HCT116 (cell line): Measurements from ENCODE around the gene AMN. TPM values are rescaled to one million over a fixed set of nuclear protein-coding genes. Genes with fewer than 3 reads are reported as not detected.

ENCODE experiments used
- ATAC-seq: fragments of 200-7000 bp; cut with Tn5 transposase; 2 replicates; pipeline ENCODE4 v1.9.1; 2020; ENCODE audit warnings: mild to moderate bottlenecking, moderate library complexity
- BruUV-seq: library from RNA; stranded (reverse); fragments of 400-500 nt; replicated peaks from 2 replicates; lab custom pipeline; 2021; lab: Mats Ljungman, UMichigan
- CTCF ChIA-PET: fragments of 300-600 bp; sonication (Branson Sonifier 250); formaldehyde crosslinking; loops from one replicate; lab custom pipeline; 2021; ENCODE audit warnings: antibody characterized with exemption; lab: Charles Lee
- POLR2A ChIA-PET: fragments of 300-600, 350-600 bp; sonication (Branson Sonifier 250); formaldehyde crosslinking; loops from one replicate; lab custom pipeline; 2021; ENCODE audit warnings: antibody characterized with exemption; lab: Charles Lee
- RAD21 ChIA-PET, 2 experiments: fragments of 300-600 bp; sonication (Branson Sonifier 250); formaldehyde crosslinking; loops; one replicate each; lab custom pipeline; 2023; ENCODE audit warnings: low total read pairs in 2 of 2; ENCODE audit not compliant: uncharacterized antibody in 2 of 2, unreplicated experiment in 2 of 2, low non-redundant PET in 1 of 2; lab: Charles Lee
- DNase-seq: peaks from one replicate; pipeline ENCODE4 v3.0.0-alpha.2; 2010; ENCODE audit warnings: low read depth, low spot score
- H2AFZ ChIP-seq: fragments of 200-600 bp; shearing (Covaris generic), sonication (generic); 2 replicates; pipeline ENCODE4 v1.6.1; 2017; ENCODE audit warnings: low read depth, mixed run types, mixed read lengths, antibody characterized with exemption, low read length; ENCODE audit not compliant: poor library complexity, severe bottlenecking
- H3K27ac ChIP-seq: 2 replicates; pipeline ENCODE4 v1.5.1; 2012; ENCODE audit warnings: low read depth, low read length
- H3K27me3 ChIP-seq: fragments of 200-600 bp; sonication (generic); 2 replicates; pipeline ENCODE4 v1.6.1; 2016; ENCODE audit warnings: mixed run types, low read length, mixed read lengths; ENCODE audit not compliant: insufficient read depth
- H3K36me3 ChIP-seq, 2 experiments: fragments of 200-500 bp in 1 of 2; fragments of 200-600 bp in 1 of 2; sonication (Bioruptor generic) in 1 of 2; sonication (generic) in 1 of 2; 2 replicates each; pipeline versions ENCODE4 v1.5.1 to v1.6.1; 2014 to 2016; ENCODE audit warnings: low read length in 2 of 2, inconsistent platforms in 1 of 2, mixed read lengths in 1 of 2, mixed run types in 1 of 2; ENCODE audit not compliant: insufficient read depth in 2 of 2, control insufficient read depth in 1 of 2
- H3K4me1 ChIP-seq, 2 experiments: fragments of 200-600 bp in 1 of 2; sonication (generic) in 1 of 2; 2 replicates each; pipeline versions ENCODE4 v1.5.1 to v1.6.1; 2012 to 2017; ENCODE audit warnings: low read length in 2 of 2, inconsistent platforms in 1 of 2, mild to moderate bottlenecking in 1 of 2, mixed read lengths in 1 of 2, mixed run types in 1 of 2, moderate library complexity in 1 of 2; ENCODE audit not compliant: insufficient read depth in 2 of 2, control insufficient read depth in 1 of 2
- H3K4me2 ChIP-seq: fragments of 200-600 bp; sonication (generic); 2 replicates; pipeline ENCODE4 v1.6.1; 2017; ENCODE audit warnings: mixed run types, low read length, mixed read lengths
- H3K4me3 ChIP-seq, 2 experiments: fragments of 200-600 bp in 1 of 2; sonication (generic) in 1 of 2; replicated peaks in 1 of 2; 2 replicates each; pipeline ENCODE4 v1.5.1; 2011 to 2016; ENCODE audit warnings: low read length in 2 of 2, control low read depth in 1 of 2, low read depth in 1 of 2, mild to moderate bottlenecking in 1 of 2, mixed read lengths in 1 of 2, mixed run types in 1 of 2
- H3K79me2 ChIP-seq: fragments of 200-600 bp; sonication (generic); 2 replicates; pipeline ENCODE4 v1.6.1; 2017; ENCODE audit warnings: mild to moderate bottlenecking, mixed run types, low read length, moderate library complexity, mixed read lengths; ENCODE audit not compliant: insufficient read depth
- H3K9ac ChIP-seq: fragments of 200-600 bp; sonication (generic); 2 replicates; pipeline ENCODE4 v1.6.1; 2016; ENCODE audit warnings: low read length, mixed read lengths
- H3K9me2 ChIP-seq: fragments of 200-600 bp; sonication (generic), shearing (Covaris generic); 2 replicates; pipeline ENCODE4 v1.6.1; 2017; ENCODE audit warnings: mixed run types, mild to moderate bottlenecking, moderate library complexity; ENCODE audit not compliant: insufficient read depth
- H3K9me3 ChIP-seq, 2 experiments: fragments of 200-500 bp in 1 of 2; fragments of 200-600 bp in 1 of 2; sonication (Bioruptor generic) in 1 of 2; sonication (generic) in 1 of 2; 2 replicates each; pipeline ENCODE4 v1.6.1; 2014 to 2017; ENCODE audit warnings: low read length in 2 of 2, mixed read lengths in 2 of 2, inconsistent platforms in 1 of 2, low read depth in 1 of 2, mild to moderate bottlenecking in 1 of 2, mixed run types in 1 of 2, moderate library complexity in 1 of 2; ENCODE audit not compliant: control insufficient read depth in 1 of 2, insufficient read depth in 1 of 2
- H4K20me1 ChIP-seq: fragments of 200-600 bp; sonication (generic), shearing (Covaris generic); 2 replicates; pipeline ENCODE4 v1.6.1; 2017; ENCODE audit warnings: mixed run types, mild to moderate bottlenecking, moderate library complexity; ENCODE audit not compliant: insufficient read depth
- JUND ChIP-seq: IDR thresholded peaks from 2 replicates; pipeline ENCODE4 v1.6.1; 2012
- POLR2A ChIP-seq: IDR thresholded peaks from 2 replicates; pipeline ENCODE4 v1.7.0; 2011; ENCODE audit warnings: borderline replicate concordance; ENCODE audit not compliant: insufficient read depth, insufficient read length; ENCODE audit errors: extremely low read depth
- POLR2AphosphoS5 ChIP-seq: IDR thresholded peaks from 2 replicates; pipeline ENCODE4 v1.6.1; 2011; ENCODE audit warnings: mild to moderate bottlenecking, low read depth, low read length, moderate library complexity
- SIN3A ChIP-seq: IDR thresholded peaks from 2 replicates; pipeline ENCODE4 v1.6.1; 2012; ENCODE audit warnings: low read depth
- intact Hi-C: fragments of 100-400 bp; cut with micrococcal nuclease; formaldehyde crosslinking; loops from 2 replicates; pipeline ENCODE4 v1.10.0; 2022
- total RNA-seq: library from RNA; stranded (reverse); gene quantifications from one replicate; pipeline ENCODE4 v1.2.1, GENCODE V29; 2021; ENCODE audit not compliant: unreplicated experiment
- TF ChIP-seq, protein P1 (sequence below): IDR thresholded peaks from 2 replicates; pipeline ENCODE4 v1.6.1; 2012; ENCODE audit warnings: low read depth
- TF ChIP-seq, protein P2 (sequence below): IDR thresholded peaks from 2 replicates; pipeline ENCODE4 v1.6.1; 2011; ENCODE audit warnings: mild to moderate bottlenecking, low read length, moderate library complexity; ENCODE audit not compliant: insufficient replicate concordance; ENCODE audit errors: extremely low read depth

AMN gene
- total RNA-seq, 1 experiment from 2014 or later: 5.7 TPM

DNA sequence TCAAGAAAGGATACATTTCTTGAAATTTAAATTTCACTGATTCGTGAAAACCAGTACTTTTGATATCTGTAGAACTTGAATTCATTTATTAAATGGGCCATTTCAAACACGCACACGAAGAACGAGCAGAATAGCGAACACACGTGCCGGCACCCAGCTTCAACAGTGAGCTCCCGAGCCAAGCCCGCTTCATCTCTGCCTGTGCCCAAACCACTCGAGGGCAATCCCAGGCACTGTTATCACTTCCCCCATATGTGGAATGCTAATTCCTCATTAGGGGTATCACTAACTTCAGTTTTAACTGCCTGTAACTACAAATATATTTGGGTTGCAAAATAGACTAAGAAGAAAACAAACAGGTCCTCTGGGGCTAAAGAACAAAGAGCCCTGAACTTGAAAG lies 48.0 kb downstream of the AMN start:
- CTCF ChIA-PET: no interaction called here
- RAD21 ChIA-PET: no interaction called here
- Histone ChIP-seq H4K20me1 (no peaks in the 10 kb centered on the region), H3K9me2 (no peaks in the 10 kb centered on the region), H3K36me3 (peaks cover 31 to 39% of the 10 kb centered on the region in 2 experiments), H3K27me3 (no peaks in the 10 kb centered on the region), H3K4me3 (no peak overlapping the region), H3K4me1 (no peaks in the 10 kb centered on the region), H3K9ac (no peak overlapping the region), H3K79me2 (no peaks in the 10 kb centered on the region), H3K27ac (no peak overlapping the region), H3K4me2 (no peak overlapping the region), H3K9me3 (no peaks in the 10 kb centered on the region), H2AFZ (no peak overlapping the region)
- POLR2A ChIA-PET: no interaction called here
- TF ChIP-seq JUND (no peak), SIN3A (no peak)
- DNase-seq (no peak), ATAC-seq (no peak)
- intact Hi-C loops: no loop called here
- BruUV-seq: no TSS peak

DNA sequence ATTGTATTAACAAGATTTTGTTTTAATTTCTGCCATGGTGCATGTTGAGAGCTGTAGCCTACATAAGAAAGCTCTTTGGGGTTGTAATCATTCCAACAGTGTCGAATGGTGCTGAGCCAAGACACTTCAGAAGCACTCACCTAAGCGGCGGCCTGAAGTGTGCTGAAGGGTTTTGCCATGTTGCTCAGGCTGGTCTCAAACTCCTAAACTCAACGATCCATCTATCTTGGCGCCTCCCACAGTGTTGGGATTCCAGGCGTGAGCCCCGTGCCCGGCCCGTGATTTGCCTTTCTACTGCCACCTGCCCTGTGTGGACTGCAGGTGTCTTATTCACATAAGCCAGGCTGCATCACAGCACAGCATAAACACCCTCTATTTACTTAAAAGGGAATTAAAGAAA lies 48.9 kb downstream of the AMN start:
- ATAC-seq (no peak), DNase-seq (no peak)
- CTCF ChIA-PET: no interaction called here
- intact Hi-C loops: no loop called here
- Histone ChIP-seq H3K9ac (no peak overlapping the region), H3K9me3 (no peaks in the 10 kb centered on the region), H3K4me3 (no peak overlapping the region), H3K36me3 (peaks cover 31 to 39% of the 10 kb centered on the region in 2 experiments), H3K27ac (no peak overlapping the region), H3K27me3 (no peaks in the 10 kb centered on the region), H3K4me1 (no peaks in the 10 kb centered on the region), H4K20me1 (no peaks in the 10 kb centered on the region), H2AFZ (no peak overlapping the region), H3K9me2 (no peaks in the 10 kb centered on the region), H3K79me2 (no peaks in the 10 kb centered on the region), H3K4me2 (no peak overlapping the region)
- TF ChIP-seq, protein P1, sequence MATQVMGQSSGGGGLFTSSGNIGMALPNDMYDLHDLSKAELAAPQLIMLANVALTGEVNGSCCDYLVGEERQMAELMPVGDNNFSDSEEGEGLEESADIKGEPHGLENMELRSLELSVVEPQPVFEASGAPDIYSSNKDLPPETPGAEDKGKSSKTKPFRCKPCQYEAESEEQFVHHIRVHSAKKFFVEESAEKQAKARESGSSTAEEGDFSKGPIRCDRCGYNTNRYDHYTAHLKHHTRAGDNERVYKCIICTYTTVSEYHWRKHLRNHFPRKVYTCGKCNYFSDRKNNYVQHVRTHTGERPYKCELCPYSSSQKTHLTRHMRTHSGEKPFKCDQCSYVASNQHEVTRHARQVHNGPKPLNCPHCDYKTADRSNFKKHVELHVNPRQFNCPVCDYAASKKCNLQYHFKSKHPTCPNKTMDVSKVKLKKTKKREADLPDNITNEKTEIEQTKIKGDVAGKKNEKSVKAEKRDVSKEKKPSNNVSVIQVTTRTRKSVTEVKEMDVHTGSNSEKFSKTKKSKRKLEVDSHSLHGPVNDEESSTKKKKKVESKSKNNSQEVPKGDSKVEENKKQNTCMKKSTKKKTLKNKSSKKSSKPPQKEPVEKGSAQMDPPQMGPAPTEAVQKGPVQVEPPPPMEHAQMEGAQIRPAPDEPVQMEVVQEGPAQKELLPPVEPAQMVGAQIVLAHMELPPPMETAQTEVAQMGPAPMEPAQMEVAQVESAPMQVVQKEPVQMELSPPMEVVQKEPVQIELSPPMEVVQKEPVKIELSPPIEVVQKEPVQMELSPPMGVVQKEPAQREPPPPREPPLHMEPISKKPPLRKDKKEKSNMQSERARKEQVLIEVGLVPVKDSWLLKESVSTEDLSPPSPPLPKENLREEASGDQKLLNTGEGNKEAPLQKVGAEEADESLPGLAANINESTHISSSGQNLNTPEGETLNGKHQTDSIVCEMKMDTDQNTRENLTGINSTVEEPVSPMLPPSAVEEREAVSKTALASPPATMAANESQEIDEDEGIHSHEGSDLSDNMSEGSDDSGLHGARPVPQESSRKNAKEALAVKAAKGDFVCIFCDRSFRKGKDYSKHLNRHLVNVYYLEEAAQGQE: no peak
- TF ChIP-seq, protein P2, sequence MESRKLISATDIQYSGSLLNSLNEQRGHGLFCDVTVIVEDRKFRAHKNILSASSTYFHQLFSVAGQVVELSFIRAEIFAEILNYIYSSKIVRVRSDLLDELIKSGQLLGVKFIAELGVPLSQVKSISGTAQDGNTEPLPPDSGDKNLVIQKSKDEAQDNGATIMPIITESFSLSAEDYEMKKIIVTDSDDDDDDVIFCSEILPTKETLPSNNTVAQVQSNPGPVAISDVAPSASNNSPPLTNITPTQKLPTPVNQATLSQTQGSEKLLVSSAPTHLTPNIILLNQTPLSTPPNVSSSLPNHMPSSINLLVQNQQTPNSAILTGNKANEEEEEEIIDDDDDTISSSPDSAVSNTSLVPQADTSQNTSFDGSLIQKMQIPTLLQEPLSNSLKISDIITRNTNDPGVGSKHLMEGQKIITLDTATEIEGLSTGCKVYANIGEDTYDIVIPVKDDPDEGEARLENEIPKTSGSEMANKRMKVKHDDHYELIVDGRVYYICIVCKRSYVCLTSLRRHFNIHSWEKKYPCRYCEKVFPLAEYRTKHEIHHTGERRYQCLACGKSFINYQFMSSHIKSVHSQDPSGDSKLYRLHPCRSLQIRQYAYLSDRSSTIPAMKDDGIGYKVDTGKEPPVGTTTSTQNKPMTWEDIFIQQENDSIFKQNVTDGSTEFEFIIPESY: no peak
- TF ChIP-seq POLR2AphosphoS5 (no peak), POLR2A (no peak)
- POLR2A ChIA-PET: no interaction called here
- BruUV-seq: no TSS peak
- RAD21 ChIA-PET: no interaction called here
